ENCODE measurements around the gene PSMB9. TPM values are rescaled to one million over a fixed set of nuclear protein-coding genes. Genes with fewer than 3 reads are reported as not detected.
A peak's percentile ranks its signal among the peaks of the same experiment; 100 is the strongest.

The PSMB9 gene
- total RNA-seq, 3 donors from 2014 or later (not counting 1 experiment from before 2014, with no cell fraction given) = 112 to 190 (median 182) TPM

- Mint-ChIP-seq H3K27me3 (ENCODE audit: low read depth in 2 of 2) (no peaks in the 10 kb centered on the region), H3K9me3 (no peaks in the 10 kb centered on the region), H3K4me3 (no peak overlapping the region), H3K36me3 (peaks cover 15% of the 10 kb centered on the region), H3K4me1 (peaks cover 40 to 43% of the 10 kb centered on the region in 2 donors), H3K27ac (peak overlapping the region; percentile 72 to 73)
- intact Hi-C loops (cut with micrococcal nuclease) = no loop called here
- TF ChIP-seq CTCF (IDR thresholded peaks at IDR 0.05) = no peak
- peaks cover 58% of the 10 kb centered on the region for H3K36me3 ChIP-seq (ENCODE audit: control insufficient read depth, insufficient read depth, low read length)
- WGBS (ENCODE audit: insufficient coverage) = 87% methylated on average over 5 of the region's 5 CpGs
- H3K4me3 ChIP-seq (ENCODE audit: low read length) = no peak overlapping the region
- ATAC-seq (no peak), DNase-seq (no peak)
- peaks cover 31% of the 10 kb centered on the region for H3K4me1 ChIP-seq (ENCODE audit: control insufficient read depth, insufficient read depth, low read length)
- no peaks in the 10 kb centered on the region for H3K9me3 ChIP-seq (ENCODE audit: control insufficient read depth, insufficient read depth, low read length)
- no peaks in the 10 kb centered on the region for H3K27me3 ChIP-seq (ENCODE audit: control insufficient read depth, insufficient read depth, low read length)
- H3K27ac ChIP-seq (ENCODE audit: low read length) = no peak overlapping the region
These were observed 4.2 kb downstream of the PSMB9 start for GRCh38 chr6:32858194-32858593.

- no peak overlapping the region for H3K4me3 ChIP-seq (ENCODE audit: low read length)
- no peaks in the 10 kb centered on the region for H3K9me3 ChIP-seq (ENCODE audit: control insufficient read depth, insufficient read depth, low read length)
- WGBS (ENCODE audit: insufficient coverage) = no CpG with 5 or more reads among the region's 1 CpG
- H3K27me3 ChIP-seq (ENCODE audit: control insufficient read depth, insufficient read depth, low read length) = no peaks in the 10 kb centered on the region
- H3K4me3 Mint-ChIP-seq = no peak overlapping the region
- H3K27ac ChIP-seq (ENCODE audit: low read length) = no peak overlapping the region
- intact Hi-C loops (cut with micrococcal nuclease) = no loop called here
- DNase-seq (no peak), ATAC-seq (no peak)
- H3K36me3 Mint-ChIP-seq = peaks cover 15% of the 10 kb centered on the region
- TF ChIP-seq CTCF (IDR thresholded peaks at IDR 0.05) = no peak
- H3K27ac Mint-ChIP-seq = peak overlapping the region; percentile 73 to 75
- no peaks in the 10 kb centered on the region for H3K27me3 Mint-ChIP-seq (ENCODE audit: low read depth in 2 of 2)
- H3K36me3 ChIP-seq (ENCODE audit: control insufficient read depth, insufficient read depth, low read length) = peaks cover 57% of the 10 kb centered on the region
- peaks cover 19% of the 10 kb centered on the region for H3K4me1 ChIP-seq (ENCODE audit: control insufficient read depth, insufficient read depth, low read length)
- H3K4me1 Mint-ChIP-seq = peaks cover 22 to 29% of the 10 kb centered on the region in 2 donors
- H3K9me3 Mint-ChIP-seq = no peaks in the 10 kb centered on the region
These were observed 6.7 kb downstream of the PSMB9 start for GRCh38 chr6:32860674-32861073.

GRCh38 chr6:32862725-32863124 is 8.7 kb downstream of the PSMB9 start:
- Histone ChIP-seq H3K4me1 (ENCODE audit: control insufficient read depth, insufficient read depth, low read length) (peaks cover 21% of the 10 kb centered on the region), H3K27me3 (ENCODE audit: control insufficient read depth, insufficient read depth, low read length) (no peaks in the 10 kb centered on the region), H3K4me3 (ENCODE audit: low read length) (no peak overlapping the region), H3K36me3 (ENCODE audit: control insufficient read depth, insufficient read depth, low read length) (peaks cover 40% of the 10 kb centered on the region), H3K9me3 (ENCODE audit: control insufficient read depth, insufficient read depth, low read length) (no peaks in the 10 kb centered on the region), H3K27ac (ENCODE audit: low read length) (no peak overlapping the region)
- Mint-ChIP-seq H3K4me1 (peaks cover 9 to 15% of the 10 kb centered on the region in 2 donors), H3K9me3 (no peaks in the 10 kb centered on the region), H3K27ac (peak overlapping the region in 1 of 2 donors; percentile 57), H3K27me3 (ENCODE audit: low read depth in 2 of 2) (no peaks in the 10 kb centered on the region), H3K36me3 (peaks cover 11% of the 10 kb centered on the region), H3K4me3 (no peak overlapping the region)
- 100% methylated on average over 3 of the region's 3 CpGs for WGBS (ENCODE audit: insufficient coverage)
- no peak for DNase-seq
- no peak for ATAC-seq
- intact Hi-C loops (cut with micrococcal nuclease) = no loop called here
- no peak for TF ChIP-seq CTCF (IDR thresholded peaks at IDR 0.05)

Data from natural killer cell (primary cell).